HEK293T (cell line): ENCODE results near the gene CADM1.

Source experiments
- ELF4 ChIP-seq: fragments of 450-650 bp; IDR thresholded peaks from 2 replicates; pipeline ENCODE4 v1.6.1; 2017; ENCODE audit warnings: antibody characterized with exemption
- FOXA1 ChIP-seq: fragments of 450-650 bp; IDR thresholded peaks from 2 replicates; pipeline ENCODE4 v1.6.1; 2016; ENCODE audit warnings: mild to moderate bottlenecking
- FOXM1 ChIP-seq: fragments of 450-650 bp; IDR thresholded peaks from 2 replicates; pipeline ENCODE4 v1.6.1; 2017; ENCODE audit warnings: mild to moderate bottlenecking, borderline replicate concordance

- no peak for TF ChIP-seq FOXA1
- TF ChIP-seq FOXM1: no peak
- no peak for TF ChIP-seq ELF4
Observed at GRCh38 chr11:115333949-115334348, 170.3 kb downstream of the CADM1 start.
